GM12878 (cell line): ENCODE results near the gene DISC1. TPM values are rescaled to one million over a fixed set of nuclear protein-coding genes. Genes with fewer than 3 reads are reported as not detected.

ENCODE experiments used
- ATAC-seq: fragments of 200-7000 bp; cut with Tn5 transposase; 3 replicates; pipeline ENCODE4 v1.9.1; 2020; ENCODE audit warnings: mild to moderate bottlenecking, moderate library complexity
- Bru-seq: library from RNA; stranded (reverse); fragments of 400-500 nt; gene quantifications from one replicate; lab custom pipeline; 2021; lab: Mats Ljungman, UMichigan
- BruChase-seq, 2 experiments: library from RNA; stranded (reverse); fragments of 400-500 nt; gene quantifications; one replicate each; lab custom pipeline; 2021; lab: Mats Ljungman, UMichigan
- BruUV-seq: library from RNA; stranded (reverse); fragments of 400-500 nt; replicated peaks from 2 replicates; lab custom pipeline; 2021; lab: Mats Ljungman, UMichigan
- CTCF ChIA-PET: fragments of 300-600 bp; sonication (Branson Sonifier 250); formaldehyde crosslinking; extraction: SDS; loops from one replicate; lab custom pipeline; 2021; ENCODE audit warnings: inconsistent platforms; lab: Yijun Ruan, JAX
- POLR2A ChIA-PET: fragments of 350-600 bp; formaldehyde crosslinking; extraction: SDS; loops from one replicate; lab custom pipeline; 2021; ENCODE audit warnings: inconsistent platforms; lab: Charles Lee
- RAD21 ChIA-PET: fragments of 300-600 bp; sonication (Branson Sonifier 250); formaldehyde crosslinking; loops from one replicate; lab custom pipeline; 2023; ENCODE audit warnings: antibody characterized with exemption; ENCODE audit not compliant: unreplicated experiment; lab: Charles Lee
- SMC1A ChIA-PET: fragments of 300-600 bp; sonication (Branson Sonifier 250); formaldehyde crosslinking; loops from one replicate; lab custom pipeline; 2023; ENCODE audit not compliant: unreplicated experiment, uncharacterized antibody; lab: Charles Lee
- DNase-seq: peaks from one replicate; pipeline ENCODE4 v3.0.0-alpha.2; 2011; ENCODE audit warnings: low read depth, low spot score
- FAIRE-seq: peaks from 3 replicates; lab custom pipeline; 2011; peaks lifted over from hg19 to GRCh38; lab: Jason Lieb, UNC
- H2AFZ ChIP-seq: 2 replicates; pipeline ENCODE4 v1.6.0; 2011; ENCODE audit warnings: low read depth, low read length, control low read depth; ENCODE audit not compliant: control insufficient read depth
- H3K27ac ChIP-seq: 2 replicates; pipeline ENCODE4 v1.5.1; 2011; ENCODE audit warnings: control low read depth; ENCODE audit not compliant: control insufficient read depth, insufficient read depth
- H3K27me3 ChIP-seq, 2 experiments: replicated peaks in 1 of 2; 2 replicates each; pipeline versions ENCODE4 v1.6.0 to v1.6.1; 2011; ENCODE audit warnings: low read length in 1 of 2; ENCODE audit not compliant: control insufficient read depth in 2 of 2, insufficient read depth in 2 of 2
- H3K36me3 ChIP-seq, 2 experiments: 2 replicates each; pipeline ENCODE4 v1.5.1; 2011; ENCODE audit warnings: low read length in 1 of 2; ENCODE audit not compliant: control insufficient read depth in 2 of 2, insufficient read depth in 2 of 2
- H3K4me1 ChIP-seq: 2 replicates; pipeline ENCODE4 v1.6.1; 2011; ENCODE audit warnings: mild to moderate bottlenecking, low read length, moderate library complexity, mixed read lengths; ENCODE audit not compliant: control insufficient read depth, insufficient read depth
- H3K4me2 ChIP-seq: 2 replicates; pipeline ENCODE4 v1.6.0; 2011; ENCODE audit warnings: control low read depth; ENCODE audit not compliant: control insufficient read depth, insufficient read depth
- H3K4me3 ChIP-seq: fragments of 200-600 bp; sonication (generic); 2 replicates; pipeline ENCODE4 v1.5.1; 2016
- H3K79me2 ChIP-seq: 2 replicates; pipeline ENCODE4 v1.6.0; 2011; ENCODE audit warnings: low read length; ENCODE audit not compliant: control insufficient read depth, insufficient read depth
- H3K9ac ChIP-seq: 2 replicates; pipeline ENCODE4 v1.8.0; 2011; ENCODE audit warnings: low read length, control low read depth, mixed read lengths; ENCODE audit not compliant: control insufficient read depth, insufficient read depth
- H3K9me3 ChIP-seq: replicated peaks from 3 replicates; pipeline ENCODE4 v1.5.1; 2011; ENCODE audit warnings: mild to moderate bottlenecking, low read length; ENCODE audit not compliant: control insufficient read depth, insufficient read depth
- H4K20me1 ChIP-seq: 2 replicates; pipeline ENCODE4 v1.6.0; 2011; ENCODE audit not compliant: control insufficient read depth, insufficient read depth
- ASH2L ChIP-seq: fragments of 300-600, 200-600 bp; sonication (generic); IDR thresholded peaks from 2 replicates; pipeline ENCODE4 v1.6.1; 2017; ENCODE audit warnings: low read depth, mild to moderate bottlenecking, borderline replicate concordance
- CHD2 ChIP-seq: IDR thresholded peaks from 2 replicates; pipeline ENCODE4 v1.6.1; 2011; ENCODE audit warnings: low read depth, low read length, improper control_type of control experiment, borderline replicate concordance
- EED ChIP-seq: sonication (generic); IDR thresholded peaks from 2 replicates; pipeline ENCODE4 v1.6.1; 2016; ENCODE audit warnings: antibody characterized with exemption, low read depth
- GABPA ChIP-seq: IDR thresholded peaks from 2 replicates; pipeline ENCODE4 v1.6.1; 2014; ENCODE audit warnings: antibody characterized with exemption, low read depth, mild to moderate bottlenecking, inconsistent platforms
- IRF4 ChIP-seq: IDR thresholded peaks from 2 replicates; pipeline ENCODE4 v1.6.1; 2011; ENCODE audit warnings: low read depth, low read length
- JUNB ChIP-seq: IDR thresholded peaks from 2 replicates; pipeline ENCODE4 v1.6.1; 2016; ENCODE audit warnings: antibody characterized with exemption, mild to moderate bottlenecking
- MEF2B ChIP-seq: fragments of 450-650 bp; IDR thresholded peaks from 2 replicates; pipeline ENCODE4 v1.6.1; 2018; ENCODE audit warnings: mild to moderate bottlenecking, moderate library complexity; ENCODE audit not compliant: partially characterized antibody, poor library complexity, severe bottlenecking
- PAX8 ChIP-seq: fragments of 450-650 bp; IDR thresholded peaks from 2 replicates; pipeline ENCODE4 v1.6.1; 2017; ENCODE audit warnings: mild to moderate bottlenecking, moderate library complexity
- POLR2AphosphoS5 ChIP-seq: IDR thresholded peaks from 2 replicates; pipeline ENCODE4 v1.6.1; 2011; ENCODE audit warnings: mild to moderate bottlenecking, low read length, inconsistent platforms
- POU2F2 ChIP-seq: IDR thresholded peaks from 3 replicates; pipeline ENCODE4 v1.6.1; 2011; ENCODE audit warnings: low read depth, mild to moderate bottlenecking, low read length, borderline replicate concordance
- RB1 ChIP-seq: fragments of 450-650 bp; formaldehyde crosslinking; IDR thresholded peaks from 2 replicates; pipeline ENCODE4 v1.6.1; 2017; ENCODE audit warnings: mild to moderate bottlenecking, borderline replicate concordance
- RBBP5 ChIP-seq: fragments of 200-600 bp; sonication (generic); conservative IDR thresholded peaks from 2 replicates; pipeline ENCODE4 v1.6.1; 2016
- RFX5 ChIP-seq: IDR thresholded peaks from 2 replicates; pipeline ENCODE4 v1.6.1; 2011; ENCODE audit warnings: low read depth, low read length, improper control_type of control experiment
- SPI1 ChIP-seq: IDR thresholded peaks from 2 replicates; pipeline ENCODE4 v1.6.1; 2011; ENCODE audit warnings: low read depth, mild to moderate bottlenecking, low read length, moderate library complexity, borderline replicate concordance; ENCODE audit not compliant: insufficient read depth
- SUPT20H ChIP-seq: IDR thresholded peaks from 2 replicates; pipeline ENCODE4 v1.6.1; 2011; ENCODE audit warnings: low read depth, mild to moderate bottlenecking, low read length, moderate library complexity, borderline replicate concordance; ENCODE audit not compliant: control insufficient read depth
- YY1 ChIP-seq: IDR thresholded peaks from 2 replicates; pipeline ENCODE4 v1.6.1; 2011; ENCODE audit warnings: low read depth, mild to moderate bottlenecking, low read length
- ZNF217 ChIP-seq: fragments of 450-650 bp; IDR thresholded peaks from 2 replicates; pipeline ENCODE4 v1.6.1; 2017; ENCODE audit warnings: antibody characterized with exemption, mild to moderate bottlenecking
- ZNF622 ChIP-seq: fragments of 450-650 bp; IDR thresholded peaks from 2 replicates; pipeline ENCODE4 v1.6.1; 2017; ENCODE audit warnings: mild to moderate bottlenecking, inconsistent platforms
- WGBS: methylation state at CpG from one replicate; pipeline ENCODE4 v1.1.6; 2016; ENCODE audit warnings: low lambda C conversion rate; ENCODE audit not compliant: insufficient replicate concordance, insufficient coverage; ENCODE audit errors: missing lambda C conversion rate; 5-methylcytosine and 5-hydroxymethylcytosine counted together
- in situ Hi-C: fragments of 300-500 bp; cut with MboI; formaldehyde crosslinking; loops from 9 replicates; pipeline ENCODE4 v1.14.3; 2018; ENCODE audit warnings: mixed read lengths
- intact Hi-C: fragments of 100-400 bp; cut with micrococcal nuclease; formaldehyde crosslinking; loops from one replicate; pipeline ENCODE4 v1.14.2; 2022; ENCODE audit not compliant: unreplicated experiment
- long read RNA-seq, 2 experiments: library from polyadenylated mRNA; unstranded; transcript quantifications; one replicate each; pipeline ENCODE4 v2.0.0, GENCODE V29; 2019 to 2020
- polyA minus RNA-seq, 3 experiments: library from RNA; depleted of rRNA, polyadenylated mRNA; stranded (reverse); fragments of >200 nt; gene quantifications; 2 replicates each; pipeline ENCODE4 v1.2.3, GENCODE V29; 2011
- polyA plus RNA-seq, 11 experiments: library from polyadenylated mRNA; depleted of rRNA in 4 of 11; unstranded in 6 of 11; stranded (reverse) in 5 of 11; fragments of >200 nt; fragmentation: Nextera tagmentation in 4 of 11; fragmentation: Illumina TruSeq in 1 of 11; extraction: Ambion mirVana in 4 of 11; extraction: Trizol in 1 of 11; gene quantifications; 1 replicate in 1 of 11; 2 replicates in 10 of 11; pipeline versions ENCODE4 v1.2.1 to v1.2.3, GENCODE V29; 2011 to 2016; ENCODE audit warnings: inconsistent platforms in 2 of 11, missing spikeins in 2 of 11, low read depth in 1 of 11
- total RNA-seq, 4 experiments: library from RNA; depleted of rRNA in 3 of 4; stranded (reverse); fragments of >200 nt in 3 of 4; fragmentation: Illumina TruSeq in 1 of 4; extraction: Trizol in 1 of 4; gene quantifications; 2 replicates each; pipeline versions ENCODE4 v1.2.1 to v1.2.3, GENCODE V29; 2013 to 2021
- TF ChIP-seq, protein P1 (sequence below): IDR thresholded peaks from 2 replicates; pipeline ENCODE4 v1.6.1; 2012; ENCODE audit warnings: low read depth, low read length, improper control_type of control experiment
- TF ChIP-seq, protein P2 (sequence below): IDR thresholded peaks from 2 replicates; pipeline ENCODE4 v1.6.1; 2012; ENCODE audit warnings: low read depth, low read length, improper control_type of control experiment

Gene DISC1
- total RNA-seq (2013; cell fraction: nucleolus; rRNA removed), result 0.19 and 0.95 TPM in 2 replicates
- total RNA-seq (2014; rRNA removed), result 0.34 and 0.38 TPM in 2 replicates
- total RNA-seq (2014; rRNA removed; fragmentation: Illumina TruSeq; extraction: Trizol), result 0.09 and 0.37 TPM in 2 replicates
- 0.61 and 0.72 TPM in 2 replicates for total RNA-seq (2021)
- polyA plus RNA-seq (2011; ENCODE audit: low read depth), result 0.12 TPM
- polyA plus RNA-seq (2011; rRNA removed), result 0.14 and 0.16 TPM in 2 replicates
- 0.09 and 0.12 TPM in 2 replicates for polyA plus RNA-seq (2011; cell fraction: cytosol; rRNA removed)
- 0.16 and 0.63 TPM in 2 replicates for polyA plus RNA-seq (2011; cell fraction: nucleus; rRNA removed)
- polyA plus RNA-seq (2012), result 0.08 and 0.20 TPM in 2 replicates
- 0.08 and 0.16 TPM in 2 replicates for polyA plus RNA-seq (2014; fragmentation: Illumina TruSeq; extraction: Trizol)
- polyA plus RNA-seq (2014; fragmentation: Nextera tagmentation; extraction: Ambion mirVana), result under 1 TPM in 1 of 2 experiments, not detected in 1; 0.05 TPM
- 0.18 and 0.68 TPM in 2 replicates for polyA plus RNA-seq (2014; rRNA removed)
- under 1 TPM; 0.19 TPM for polyA plus RNA-seq (2016; fragmentation: Nextera tagmentation; extraction: Ambion mirVana)
- polyA minus RNA-seq (2011; rRNA and poly(A)+ RNA removed), result 0.46 and 0.66 TPM in 2 replicates
- polyA minus RNA-seq (2011; cell fraction: cytosol; rRNA and poly(A)+ RNA removed), result not detected in 2 replicates
- 0.73 and 1.7 TPM in 2 replicates for polyA minus RNA-seq (2011; cell fraction: nucleus; rRNA and poly(A)+ RNA removed)
- Bru-seq, nascent RNA, result percentile 18 among the genes with signal in this experiment
- BruChase-seq, experiment 1, labeled RNA remaining after a 6-hour chase, result percentile 28 among the genes with signal in this experiment
- BruChase-seq, experiment 2, labeled RNA remaining after a 2-hour chase, result percentile 20 among the genes with signal in this experiment
- long read RNA-seq, experiment 1, result 0 reads
- long read RNA-seq, experiment 2, partial matches to known transcripts, result 0 of 2 reads
- long read RNA-seq, experiment 2, other reads (novel, unspliced or antisense), result 2 of 2 reads

DNA sequence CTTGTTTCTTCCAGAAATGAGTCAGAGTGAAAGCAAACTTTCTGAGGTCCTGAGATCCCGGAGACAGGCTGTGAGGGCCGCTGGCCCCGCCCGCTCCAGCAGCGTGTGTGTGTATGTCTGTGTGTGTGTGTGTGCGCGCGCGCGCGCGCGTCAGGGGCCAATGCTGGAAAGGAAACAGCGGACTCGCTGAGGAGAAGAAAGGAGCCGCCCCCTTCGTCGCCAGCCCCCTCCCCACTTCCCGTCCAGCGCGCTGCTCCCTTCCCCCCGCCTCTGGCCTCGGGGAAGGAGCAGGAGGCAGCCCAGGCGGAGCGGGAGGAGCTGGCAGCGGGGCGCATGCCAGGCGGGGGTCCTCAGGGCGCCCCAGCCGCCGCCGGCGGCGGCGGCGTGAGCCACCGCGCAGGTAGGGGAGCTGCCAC, at the start of gene DISC1:
TSS of gene DISC1 (plus strand) at position 256 of the 416 bp plus-strand sequence. CDS start at position 334, 78 bp downstream.
- Histone ChIP-seq H3K79me2 (no peaks in the 10 kb centered on the region), H3K36me3 (no peaks in the 10 kb centered on the region), H3K9me3 (no peaks in the 10 kb centered on the region), H3K4me1 (peaks cover 6% of the 10 kb centered on the region; the same call in 1 of the 2 replicates), H3K4me3 (peak within 1 kb of the TSS; percentile 77), H3K27me3 (peaks cover 0 to 5% of the 10 kb centered on the region in 2 experiments; a peak in 3 of 4 replicates), H3K27ac (no peak within 1 kb of the TSS), H2AFZ (peak within 1 kb of the TSS; percentile 68), H3K9ac (peak within 1 kb of the TSS; percentile 18; the same call in 1 of the 2 replicates), H3K4me2 (peak within 1 kb of the TSS; percentile 100), H4K20me1 (no peaks in the 10 kb centered on the region)
- ChIA-PET POLR2A (no interaction called here), RAD21 (no interaction called here), SMC1A (no interaction called here), CTCF (no interaction called here)
- WGBS, result 1% methylated on average over 38 of the region's 38 CpGs
- in situ Hi-C loops (no loop called here), intact Hi-C loops (no loop called here)
- DNase-seq, result no peak
- no TSS peak for BruUV-seq
- peak; percentile 71 for ATAC-seq
- no peak for FAIRE-seq
- TF ChIP-seq MEF2B (no peak), ZNF622 (no peak), POU2F2 (no peak), SUPT20H (no peak), GABPA (no peak), ASH2L (no peak), IRF4 (peak; percentile 52; the same call in 1 of the 2 replicates), PAX8 (no peak), RBBP5 (no peak), ZNF217 (no peak), YY1 (peak; percentile 48; the same call in 1 of the 2 replicates), POLR2AphosphoS5 (no peak), SPI1 (peak; percentile 44; the same call in 1 of the 2 replicates), RB1 (no peak), JUNB (peak; percentile 60; the same call in 1 of the 2 replicates), EED (peak; percentile 61; the same call in 1 of the 2 replicates), RFX5 (no peak), CHD2 (no peak)
- TF ChIP-seq, protein P1, sequence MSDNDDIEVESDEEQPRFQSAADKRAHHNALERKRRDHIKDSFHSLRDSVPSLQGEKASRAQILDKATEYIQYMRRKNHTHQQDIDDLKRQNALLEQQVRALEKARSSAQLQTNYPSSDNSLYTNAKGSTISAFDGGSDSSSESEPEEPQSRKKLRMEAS, result no peak
- TF ChIP-seq, protein P2, sequence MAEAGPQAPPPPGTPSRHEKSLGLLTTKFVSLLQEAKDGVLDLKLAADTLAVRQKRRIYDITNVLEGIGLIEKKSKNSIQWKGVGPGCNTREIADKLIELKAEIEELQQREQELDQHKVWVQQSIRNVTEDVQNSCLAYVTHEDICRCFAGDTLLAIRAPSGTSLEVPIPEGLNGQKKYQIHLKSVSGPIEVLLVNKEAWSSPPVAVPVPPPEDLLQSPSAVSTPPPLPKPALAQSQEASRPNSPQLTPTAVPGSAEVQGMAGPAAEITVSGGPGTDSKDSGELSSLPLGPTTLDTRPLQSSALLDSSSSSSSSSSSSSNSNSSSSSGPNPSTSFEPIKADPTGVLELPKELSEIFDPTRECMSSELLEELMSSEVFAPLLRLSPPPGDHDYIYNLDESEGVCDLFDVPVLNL, result no peak
